Prostate gland (tissue), 2 donors: Measurements from ENCODE around the gene IRS2. TPM values are rescaled to one million over a fixed set of nuclear protein-coding genes. Genes with fewer than 3 reads are reported as not detected.

Experiments
- DNase-seq: peaks from one replicate; pipeline ENCODE4 v3.0.0-alpha.2; 2019; ENCODE audit warnings: low spot score
- H3K27ac ChIP-seq, 2 donors: fragments of 200-600 bp; sonication (generic); 2 replicates each; pipeline ENCODE4 v1.5.1; 2017 to 2019
- H3K27me3 ChIP-seq: fragments of 200-600 bp; sonication (generic); replicated peaks from 2 replicates; pipeline ENCODE4 v1.5.1; 2019; ENCODE audit not compliant: insufficient read depth
- H3K36me3 ChIP-seq, 2 donors: fragments of 200-600 bp; sonication (generic); 1 replicate in 1 of 2; 2 replicates in 1 of 2; pipeline versions ENCODE4 v1.5.1 to v1.8.1; 2017 to 2019
- H3K4me1 ChIP-seq: fragments of 200-600 bp; sonication (generic); replicated peaks from 2 replicates; pipeline ENCODE4 v1.5.1; 2019
- H3K4me3 ChIP-seq, 2 donors: fragments of 200-600 bp; sonication (generic); 2 replicates each; pipeline ENCODE4 v1.5.1; 2017 to 2019
- H3K9me3 ChIP-seq: fragments of 200-600 bp; sonication (generic); 2 replicates; pipeline ENCODE4 v1.5.1; 2017
- CTCF ChIP-seq, 4 experiments: fragments of 200-600 bp in 2 of 4; fragments of 450-650 bp in 2 of 4; sonication (generic) in 2 of 4; IDR thresholded peaks; 1 replicate in 3 of 4; 2 replicates in 1 of 4; pipeline ENCODE4 v1.5.1; 2016 to 2019; ENCODE audit warnings: antibody characterized with exemption in 4 of 4, mild to moderate bottlenecking in 2 of 4, moderate library complexity in 2 of 4
- POLR2A ChIP-seq: fragments of 450-650 bp; IDR thresholded peaks from one replicate; pipeline ENCODE4 v1.6.1; 2016; ENCODE audit warnings: antibody characterized with exemption, mild to moderate bottlenecking
- POLR2AphosphoS5 ChIP-seq: sonication (generic); formaldehyde crosslinking; IDR thresholded peaks from one replicate; pipeline ENCODE4 v1.6.1; 2017; ENCODE audit warnings: antibody characterized with exemption
- WGBS: methylation state at CpG from one replicate; pipeline ENCODE4 v1.1.5; 2018; 5-methylcytosine and 5-hydroxymethylcytosine counted together
- intact Hi-C: fragments of 100-400 bp; cut with DNase I; formaldehyde crosslinking; loops from one replicate; pipeline ENCODE4 v1.14.2; 2022
- total RNA-seq, 2 donors: library from RNA; depleted of rRNA; stranded (reverse); fragments of >200 nt; gene quantifications; one replicate each; pipeline ENCODE4 v1.1.0, GENCODE V29; 2016

The IRS2 gene
- total RNA-seq, 2 donors from 2014 or later: 43.5 to 54.8 TPM

- Histone ChIP-seq H3K27ac (no peak overlapping the region), H3K4me3 (no peak overlapping the region), H3K36me3 (no peaks in the 10 kb centered on the region), H3K9me3 (no peaks in the 10 kb centered on the region), H3K27me3 (no peaks in the 10 kb centered on the region), H3K4me1 (no peaks in the 10 kb centered on the region)
- WGBS: 73% methylated on average over 7 of the region's 7 CpGs
- intact Hi-C loops: no loop called here
- TF ChIP-seq POLR2A (no peak), CTCF (IDR thresholded peaks at IDR 0.05) (no peak), POLR2AphosphoS5 (no peak)
- DNase-seq: no peak
Measured at GRCh38 chr13:109719962-109720646, 66.3 kb downstream of the IRS2 start.

- Histone ChIP-seq H3K4me1 (no peaks in the 10 kb centered on the region), H3K4me3 (no peak overlapping the region), H3K9me3 (no peaks in the 10 kb centered on the region), H3K36me3 (no peaks in the 10 kb centered on the region), H3K27ac (no peak overlapping the region), H3K27me3 (no peaks in the 10 kb centered on the region)
- no peak for TF ChIP-seq POLR2A
- TF ChIP-seq POLR2AphosphoS5: no peak
- TF ChIP-seq CTCF (IDR thresholded peaks at IDR 0.05): no peak
- DNase-seq: no peak
- intact Hi-C loops: no loop called here
Measured at GRCh38 chr13:109718726-109719125, 67.7 kb downstream of the IRS2 start.

- WGBS: 97% methylated on average over 6 of the region's 6 CpGs
- TF ChIP-seq POLR2A: no peak
- no peak for TF ChIP-seq CTCF (IDR thresholded peaks at IDR 0.05)
- no peak for TF ChIP-seq POLR2AphosphoS5
Measured at GRCh38 chr13:109717686-109718085, 68.7 kb downstream of the IRS2 start.

GRCh38 chr13:109715902-109716301 is 70.5 kb downstream of the IRS2 start:
- Histone ChIP-seq H3K4me1 (no peaks in the 10 kb centered on the region), H3K9me3 (no peaks in the 10 kb centered on the region), H3K27ac (no peak overlapping the region), H3K36me3 (no peaks in the 10 kb centered on the region), H3K4me3 (no peak overlapping the region), H3K27me3 (no peaks in the 10 kb centered on the region)
- DNase-seq: no peak
- TF ChIP-seq CTCF (IDR thresholded peaks at IDR 0.05): no peak
- no peak for TF ChIP-seq POLR2A
- TF ChIP-seq POLR2AphosphoS5: no peak
- 88% methylated on average over 1 of the region's 1 CpG for WGBS
- intact Hi-C loops: no loop called here

More at GRCh38 chr13:109717686-109718085, 68.7 kb downstream of the IRS2 start:
- no peak for DNase-seq
- H3K27me3 ChIP-seq: no peaks in the 10 kb centered on the region
- H3K4me3 ChIP-seq: no peak overlapping the region
- no peaks in the 10 kb centered on the region for H3K36me3 ChIP-seq
- no peaks in the 10 kb centered on the region for H3K9me3 ChIP-seq
- no peak overlapping the region for H3K27ac ChIP-seq
- no peaks in the 10 kb centered on the region for H3K4me1 ChIP-seq
- intact Hi-C loops: no loop called here

GRCh38 chr13:109713681-109714080 is 72.7 kb downstream of the IRS2 start:
- TF ChIP-seq POLR2A: no peak
- TF ChIP-seq POLR2AphosphoS5: no peak
- TF ChIP-seq CTCF (IDR thresholded peaks at IDR 0.05): no peak
- Histone ChIP-seq H3K9me3 (no peaks in the 10 kb centered on the region), H3K4me3 (no peak overlapping the region), H3K27ac (no peak overlapping the region), H3K4me1 (no peaks in the 10 kb centered on the region), H3K36me3 (no peaks in the 10 kb centered on the region), H3K27me3 (no peaks in the 10 kb centered on the region)
- no peak for DNase-seq
- 68% methylated on average over 4 of the region's 4 CpGs for WGBS
- intact Hi-C loops: no loop called here
